Non-pigmented ciliary epithelial cell (primary cell): Measurements from ENCODE around the gene TMEM40.
"Not testable (repeated sequence)": the region's sequence is repeated elsewhere in the genome, so short reads cannot be mapped to it uniquely, and the experiment has no call there.

Experiments
- DNase-seq: peaks from one replicate; pipeline ENCODE4 v3.0.0-alpha.2; 2010; ENCODE audit warnings: low read depth

The TMEM40 gene, protein sequence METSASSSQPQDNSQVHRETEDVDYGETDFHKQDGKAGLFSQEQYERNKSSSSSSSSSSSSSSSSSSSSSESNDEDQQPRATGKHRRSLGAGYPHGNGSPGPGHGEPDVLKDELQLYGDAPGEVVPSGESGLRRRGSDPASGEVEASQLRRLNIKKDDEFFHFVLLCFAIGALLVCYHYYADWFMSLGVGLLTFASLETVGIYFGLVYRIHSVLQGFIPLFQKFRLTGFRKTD

GRCh38 chr3:12759097-12759679 lies at the start of gene TMEM40:
TMEM40 (minus strand) TSS chr3:12759259; CDS start chr3:12749832, 9,427 bp downstream.
- no peak for DNase-seq

- DNase-seq, result no peak
Measured at GRCh38 chr3:12808587-12808986, 49.5 kb upstream of the TMEM40 start.

DNA sequence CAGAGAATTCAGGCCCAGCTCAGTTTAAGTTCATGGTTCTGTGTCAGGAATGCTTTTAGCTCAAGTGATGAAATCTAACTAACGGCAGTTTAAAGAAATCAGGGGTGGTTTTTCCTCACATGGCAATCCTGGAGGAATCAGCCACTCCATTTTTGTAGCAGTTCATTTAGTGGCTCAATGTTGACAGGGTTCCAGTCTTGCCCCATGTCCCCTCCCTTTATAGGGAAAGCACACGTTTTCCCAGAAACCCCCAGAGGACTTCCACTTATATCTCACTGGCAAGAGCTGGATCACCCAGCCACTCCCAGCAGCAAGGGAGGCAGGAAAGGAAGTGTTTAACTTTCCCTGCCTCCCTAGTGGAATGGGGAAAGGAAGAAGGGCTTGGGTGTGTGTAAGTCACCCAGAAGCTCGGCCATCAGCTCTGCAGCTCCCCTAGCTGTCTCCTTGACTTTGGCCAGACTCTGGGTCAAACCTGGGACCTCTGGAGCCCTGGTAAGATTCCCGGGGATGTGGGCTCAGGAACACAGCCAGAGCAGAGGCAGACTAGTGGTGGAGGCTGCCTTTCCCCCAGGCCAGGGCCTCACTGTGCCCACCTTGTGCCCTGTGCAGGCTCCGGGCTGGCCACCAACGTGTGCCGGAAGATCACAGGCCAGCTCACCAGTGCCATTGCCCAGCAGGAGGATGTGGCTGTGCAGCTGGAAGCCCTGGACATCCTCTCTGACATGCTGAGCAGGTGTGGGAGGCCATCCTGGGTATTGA lies 48.7 kb upstream of the TMEM40 start:
- no peak for DNase-seq

DNA sequence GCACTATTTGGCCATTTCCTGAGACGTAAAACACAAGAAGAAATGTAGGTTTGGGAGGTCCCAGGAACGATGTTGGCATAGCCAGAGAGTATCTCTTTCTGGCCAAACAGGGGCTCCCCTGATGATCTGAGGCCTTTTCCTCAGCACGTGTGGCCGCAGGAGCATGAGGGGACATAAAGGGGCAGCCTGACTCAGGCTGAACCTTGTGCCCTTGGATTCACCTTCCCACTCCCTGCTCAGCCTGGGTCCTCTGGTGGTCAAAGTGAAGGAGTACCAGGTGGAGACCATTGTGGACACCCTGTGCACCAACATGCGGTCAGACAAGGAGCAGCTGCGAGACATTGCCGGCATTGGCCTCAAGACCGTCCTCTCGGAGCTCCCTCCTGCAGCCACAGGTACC lies 48.0 kb upstream of the TMEM40 start:
- DNase-seq, result no peak

GRCh38 chr3:12803371-12803770 lies 44.3 kb upstream of the TMEM40 start:
- no peak for DNase-seq

GRCh38 chr3:12799525-12800440 lies 40.7 kb upstream of the TMEM40 start:
- no peak for DNase-seq

DNA sequence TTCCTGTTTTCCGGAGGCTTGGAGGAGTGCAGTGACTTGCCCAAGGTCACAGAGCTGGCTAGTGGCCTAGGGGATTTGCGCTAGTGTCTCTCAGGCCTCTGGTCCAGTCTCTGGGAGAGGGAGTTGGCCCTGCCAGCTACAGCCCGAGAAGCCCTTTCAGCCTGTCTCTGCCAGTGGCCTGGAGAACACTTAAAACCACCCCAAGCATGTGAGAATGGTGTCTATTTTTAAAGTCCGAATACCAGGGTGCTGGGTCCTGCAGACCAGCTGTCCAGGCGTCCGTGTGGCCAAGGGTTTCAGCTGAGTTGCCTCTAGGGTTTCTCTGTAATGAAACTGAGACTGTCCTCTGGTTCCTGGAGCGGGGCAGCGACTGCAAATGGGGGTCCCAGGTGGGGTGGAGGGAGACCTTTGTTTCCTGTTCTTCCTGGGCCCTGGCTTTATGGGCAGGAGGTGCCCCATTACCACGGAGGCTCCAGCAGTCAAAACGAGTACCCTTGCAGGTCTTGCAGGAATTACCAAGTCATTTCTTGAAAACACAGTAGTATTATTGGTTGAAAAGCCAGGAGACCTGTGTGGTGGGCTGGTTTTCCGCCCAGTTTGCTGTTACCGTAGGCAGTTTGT lies 39.6 kb upstream of the TMEM40 start:
- no peak for DNase-seq

- no peak for DNase-seq
Measured at GRCh38 chr3:12797892-12798558, 39.0 kb upstream of the TMEM40 start.

DNA sequence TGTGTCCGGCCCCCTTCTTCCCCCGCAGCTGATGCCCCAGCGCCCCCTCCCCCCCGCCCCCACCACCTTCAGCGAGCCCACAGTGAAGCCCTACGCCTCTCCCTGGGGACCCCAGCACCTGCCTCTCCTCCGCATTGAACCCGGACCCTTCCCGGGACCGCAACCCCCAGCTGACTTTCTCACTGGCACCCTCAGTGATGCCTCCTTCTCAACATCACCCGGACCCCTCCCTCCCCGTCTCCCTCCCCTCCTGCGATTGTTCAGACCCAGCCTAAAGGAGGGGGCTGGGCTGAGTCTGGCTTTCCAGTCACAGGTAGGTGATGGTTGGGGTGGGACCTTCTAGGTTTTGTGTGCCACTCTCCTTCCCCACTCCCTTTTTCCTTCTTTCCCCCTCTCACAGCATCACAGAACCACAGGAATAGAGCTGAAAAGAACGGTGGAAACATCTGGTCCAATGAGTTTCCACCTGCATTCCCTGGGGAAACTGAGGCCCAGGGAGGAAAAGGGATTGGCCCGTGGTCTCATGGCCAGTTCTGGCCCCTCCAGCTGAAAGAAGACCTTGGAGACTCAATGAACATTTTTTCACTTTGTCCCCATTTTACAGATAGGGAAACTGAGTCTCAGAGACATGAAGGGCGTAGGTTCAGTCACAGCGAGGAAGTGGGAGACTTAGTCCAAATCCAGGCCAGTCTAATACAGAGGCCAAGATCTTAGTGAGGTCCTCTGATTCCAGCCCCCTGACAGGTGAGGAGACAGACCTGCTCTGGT lies 38.2 kb upstream of the TMEM40 start:
- DNase-seq, result no peak

DNA sequence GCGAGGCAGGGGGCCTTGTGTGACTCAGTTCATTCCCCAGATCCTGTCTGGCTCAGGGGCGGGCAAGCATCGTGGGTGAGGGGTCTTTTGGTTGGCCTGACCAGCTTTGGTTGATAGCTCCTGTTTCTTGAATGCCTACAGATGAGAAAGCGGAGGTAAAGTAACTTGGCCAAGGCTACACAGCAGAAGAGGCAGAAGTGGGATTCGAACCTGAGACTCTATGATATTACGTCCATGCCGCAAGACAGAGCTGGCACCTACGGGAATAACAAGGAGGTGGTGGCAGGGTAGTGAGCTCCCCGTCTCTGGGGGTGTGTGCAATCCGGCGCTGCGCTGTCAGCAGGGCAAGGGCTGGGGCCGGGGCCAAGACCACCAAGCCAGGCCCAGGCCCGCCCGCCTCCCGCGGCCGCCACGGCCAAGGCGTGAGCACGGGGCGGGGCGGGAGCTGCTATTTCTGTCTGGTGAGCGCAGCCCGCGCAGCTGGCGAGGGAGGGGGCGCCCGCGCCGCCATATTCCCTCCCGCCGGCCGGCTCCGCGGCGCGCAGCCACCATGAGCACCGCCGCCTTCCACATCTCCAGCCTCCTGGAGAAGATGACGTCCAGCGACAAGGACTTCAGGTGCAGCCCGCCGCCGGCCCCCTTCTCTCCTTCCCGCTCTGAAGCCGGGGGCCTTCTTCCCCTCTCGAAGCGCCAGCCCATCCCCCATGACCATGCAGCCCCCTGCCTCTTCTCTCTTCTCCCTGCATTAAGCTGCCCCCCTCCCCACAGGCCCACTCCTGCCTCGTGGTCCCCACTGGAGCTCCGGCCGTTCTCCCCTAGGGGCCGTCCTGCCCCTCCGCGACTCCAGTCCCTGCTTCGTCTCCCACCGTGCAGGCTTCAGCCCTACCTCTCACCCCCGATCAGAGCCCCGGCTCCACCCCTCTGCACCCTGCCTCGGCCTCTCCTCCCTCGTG lies 37.4 kb upstream of the TMEM40 start, which contains the start of gene CAND2:
CAND2 (plus strand) TSS at position 510 of the 953 bp plus-strand sequence; CDS start at position 551, 41 bp downstream.
- DNase-seq, result no peak

DNA sequence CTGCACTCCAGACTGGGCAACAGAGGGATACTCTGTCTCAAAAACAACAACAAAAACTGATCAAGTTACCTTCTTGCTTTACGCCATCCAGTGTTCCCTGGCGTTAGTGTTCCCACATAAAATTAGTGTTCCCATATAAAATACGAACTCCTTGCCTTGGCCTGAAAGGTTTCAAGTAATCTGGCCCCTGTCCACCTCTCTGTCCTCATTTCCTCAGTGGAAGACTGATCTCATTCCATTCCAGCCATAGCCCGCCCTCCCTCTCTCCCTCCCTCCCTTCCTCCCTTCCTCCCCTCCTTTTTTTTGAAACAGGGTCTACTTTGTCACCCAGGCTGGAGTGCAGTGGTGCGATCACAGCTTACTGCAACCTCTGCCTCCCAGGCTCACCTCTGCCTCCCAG lies 34.6 kb upstream of the TMEM40 start:
- DNase-seq, result no peak

DNA sequence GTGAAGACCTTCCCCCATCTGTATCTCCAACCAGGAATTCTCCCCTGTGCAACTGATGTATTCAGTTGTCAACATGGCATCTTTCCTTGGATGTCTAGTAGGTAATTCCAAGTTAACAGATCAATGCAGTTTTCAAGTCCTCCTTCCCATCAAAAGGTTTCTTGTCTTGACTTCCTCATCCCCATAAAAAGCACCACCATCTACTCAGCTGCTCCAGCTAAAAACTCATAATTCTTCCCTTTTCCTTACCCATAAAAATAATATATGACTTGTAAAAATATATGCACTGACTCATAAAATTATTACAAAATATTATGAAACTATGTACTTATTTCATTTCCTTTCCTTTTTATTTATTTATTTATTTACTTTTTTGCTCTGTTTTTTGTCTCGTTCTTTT lies 32.4 kb upstream of the TMEM40 start:
- DNase-seq, result no peak

- not testable (repeated sequence) for DNase-seq
Measured at GRCh38 chr3:12787967-12788690, 29.1 kb upstream of the TMEM40 start.

DNA sequence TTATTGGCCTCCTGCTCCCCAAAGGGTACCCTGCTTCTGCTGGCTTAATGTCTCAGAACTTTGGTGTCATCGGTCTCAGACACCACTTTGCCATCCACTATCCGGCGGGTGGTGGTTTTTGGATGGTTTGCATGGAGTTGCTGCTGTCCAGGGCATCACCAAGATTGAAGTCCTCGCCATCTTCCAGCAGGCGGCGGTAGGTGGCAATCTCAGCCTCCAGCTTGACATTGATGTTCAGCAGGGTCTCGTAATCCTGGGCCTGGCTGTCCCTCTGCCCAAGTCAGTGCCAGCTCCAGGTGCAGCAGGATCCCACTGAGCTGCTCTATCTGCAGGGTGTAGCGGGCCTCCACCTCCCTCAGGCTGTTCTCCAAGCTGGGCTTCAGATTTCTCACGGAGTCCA lies 28.3 kb upstream of the TMEM40 start:
- DNase-seq, result not testable (repeated sequence)

GRCh38 chr3:12785096-12785495 lies 26.0 kb upstream of the TMEM40 start:
- no peak for DNase-seq

DNA sequence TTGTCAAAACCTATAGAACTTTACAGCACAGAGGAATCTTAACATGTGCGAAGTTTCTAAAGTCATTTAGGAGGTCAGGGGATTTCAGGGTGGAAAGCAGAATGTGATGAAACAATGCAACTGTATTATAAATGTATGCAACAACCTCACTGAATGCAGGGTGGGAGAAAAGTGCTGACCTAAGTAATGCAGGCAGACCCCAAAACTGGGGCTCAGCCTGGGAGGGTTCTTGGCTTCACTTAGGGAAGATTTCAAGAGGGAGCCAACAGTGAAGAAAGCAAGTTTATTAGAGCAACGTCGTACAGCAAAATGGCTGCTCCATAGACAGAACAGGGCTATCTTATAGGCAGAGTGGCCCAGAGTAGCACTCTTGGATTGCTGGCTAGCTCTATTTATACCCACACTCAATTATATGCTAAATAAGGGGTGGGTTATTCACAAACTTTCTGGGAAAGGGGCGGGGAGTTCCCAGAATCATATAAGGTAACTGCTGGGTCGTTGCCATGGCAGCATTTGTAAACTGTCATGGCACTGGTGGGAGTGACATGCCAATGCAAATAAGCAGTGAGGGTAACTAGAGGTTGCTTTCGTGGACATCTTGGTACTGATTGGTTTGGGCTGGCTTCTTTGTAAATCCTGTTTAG lies 23.2 kb upstream of the TMEM40 start:
- no peak for DNase-seq

DNA sequence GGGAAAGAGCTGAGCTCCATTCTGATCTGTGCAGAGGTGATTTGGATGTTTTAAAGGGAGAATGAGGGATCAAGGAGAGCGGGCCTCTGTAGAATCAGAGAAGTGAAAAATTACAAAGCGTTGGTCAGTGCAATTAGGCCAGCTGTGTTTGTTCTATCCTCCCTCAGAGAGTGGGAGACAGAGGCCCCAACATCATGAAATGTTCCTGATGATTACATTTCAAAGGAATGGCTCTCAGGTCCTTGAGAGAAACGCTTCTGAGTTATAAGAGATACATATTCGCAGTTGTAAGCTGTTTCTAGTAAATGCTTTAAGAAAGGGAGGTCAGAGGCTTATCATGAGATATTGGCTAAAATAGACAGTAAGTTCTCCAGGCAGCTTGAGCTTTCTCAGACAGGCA lies 21.7 kb upstream of the TMEM40 start:
- no peak for DNase-seq

DNA sequence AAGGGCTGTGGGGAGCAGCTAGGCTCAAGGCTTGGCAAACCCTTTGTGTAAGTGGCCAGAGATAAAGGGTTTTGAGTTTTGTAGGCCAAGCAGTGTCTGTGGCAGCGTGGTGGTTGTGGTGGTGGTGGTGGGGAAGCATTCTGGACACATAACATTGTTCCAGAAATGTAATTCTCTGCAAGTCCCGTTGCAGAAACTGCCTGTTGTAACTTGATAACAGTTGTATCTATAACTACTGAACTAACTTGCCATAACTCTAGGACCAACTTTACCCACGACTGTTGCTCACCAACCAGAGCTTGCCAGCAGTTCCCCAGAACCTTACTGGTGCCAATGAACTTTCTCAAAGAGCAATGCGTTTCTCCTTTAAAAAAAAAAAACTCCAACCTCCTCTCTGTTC lies 18.1 kb upstream of the TMEM40 start:
- DNase-seq, result no peak
